Stimulated activated CD4-positive, alpha-beta T cell treated with anti-CD3 and anti-CD28 coated beads, Interleukin-4, amount 100 ng/mL, for 4 hours (primary cell): Measurements from ENCODE around the gene ALDOA.
"Not testable (repeated sequence)": the region's sequence is repeated elsewhere in the genome, so short reads cannot be mapped to it uniquely, and the experiment has no call there.

Experiments used
- DNase-seq, 2 experiments: peaks; one replicate each; pipeline ENCODE4 v3.0.0-alpha.2; 2020

The ALDOA gene

DNA sequence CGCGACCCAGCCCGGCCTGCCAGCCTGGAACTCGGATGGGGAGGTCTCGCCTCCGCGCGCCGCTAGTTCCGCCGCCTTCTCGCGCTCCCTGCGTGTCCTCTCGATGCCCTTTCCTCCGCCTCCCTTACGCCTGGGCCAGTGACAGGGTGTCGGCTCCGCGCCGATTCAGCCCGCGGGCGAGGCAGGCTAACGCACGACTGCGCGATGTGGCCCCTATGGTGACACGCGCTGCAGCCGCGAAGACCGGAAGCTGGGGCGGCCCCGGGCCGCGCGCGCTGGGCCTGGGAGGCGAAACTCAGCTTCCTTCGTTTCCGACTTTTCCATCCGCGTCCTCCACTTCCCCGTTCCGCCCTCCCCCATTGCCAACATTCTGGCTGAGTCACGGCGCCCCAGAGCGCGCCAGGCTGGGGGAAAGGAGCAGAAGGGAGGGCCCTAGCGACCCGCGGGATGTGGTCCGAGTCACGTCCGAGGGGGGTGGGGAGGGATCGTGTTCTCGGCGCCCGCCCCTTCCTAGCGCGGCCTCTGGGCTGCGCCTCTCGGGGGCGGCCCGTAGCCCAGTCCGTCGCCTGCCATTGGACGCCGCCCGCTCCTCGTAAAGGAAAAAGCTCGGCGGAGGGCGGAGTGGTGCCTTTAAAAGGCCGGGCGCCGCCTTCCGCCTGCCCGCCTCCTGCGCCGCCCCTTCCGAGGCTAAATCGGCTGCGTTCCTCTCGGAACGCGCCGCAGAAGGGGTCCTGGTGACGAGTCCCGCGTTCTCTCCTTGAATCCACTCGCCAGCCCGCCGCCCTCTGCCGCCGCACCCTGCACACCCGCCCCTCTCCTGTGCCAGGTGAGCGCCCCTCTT lies at the start of gene ALDOA:
Gene ALDOA, plus strand, starts transcription at position 659 of the 841 bp plus-strand sequence. CDS start 1,138 bp downstream, outside the sequence.
- peak; percentile 93 to 96 for DNase-seq

- DNase-seq, result no peak
Measured at GRCh38 chr16:30016555-30017276, 48.8 kb upstream of the ALDOA start.

DNA sequence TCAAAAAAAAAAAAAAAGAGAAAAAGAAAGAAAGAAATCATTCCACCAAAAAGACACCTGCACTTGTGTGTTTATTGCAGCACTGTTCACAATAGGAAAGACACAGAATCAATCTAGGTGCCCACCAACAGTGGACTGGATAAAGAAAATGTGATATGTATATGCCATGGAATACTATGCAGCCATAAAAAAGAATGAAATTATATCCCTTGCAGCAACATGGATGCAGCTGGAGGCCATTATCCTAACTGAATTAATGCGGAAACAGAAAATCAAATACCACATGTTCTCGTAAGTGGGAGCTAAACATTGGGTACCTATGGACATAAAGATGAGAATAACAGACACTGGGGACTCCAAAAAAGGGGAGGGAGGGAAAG lies 48.3 kb upstream of the ALDOA start:
- DNase-seq, result no peak

DNA sequence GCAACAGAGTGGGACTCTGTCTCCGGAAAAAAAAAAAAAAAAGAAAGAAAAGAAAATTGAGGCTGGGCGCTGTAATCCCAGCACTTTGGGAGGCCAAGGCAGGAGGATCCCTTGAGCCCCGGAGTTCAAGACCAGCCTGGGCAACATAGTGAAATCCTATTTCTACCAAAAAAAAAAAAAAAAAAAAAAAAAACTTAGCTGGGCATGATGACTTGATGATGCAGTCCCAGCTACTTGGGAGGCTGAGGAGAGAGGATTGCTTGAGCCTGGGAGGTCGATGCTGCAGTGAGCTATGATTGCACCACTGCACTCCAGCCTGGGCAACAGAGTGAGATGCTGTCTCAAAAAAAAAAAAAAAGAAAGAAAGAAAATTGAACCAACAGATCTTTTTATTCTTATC lies 47.6 kb upstream of the ALDOA start:
- not testable (repeated sequence) for DNase-seq

DNA sequence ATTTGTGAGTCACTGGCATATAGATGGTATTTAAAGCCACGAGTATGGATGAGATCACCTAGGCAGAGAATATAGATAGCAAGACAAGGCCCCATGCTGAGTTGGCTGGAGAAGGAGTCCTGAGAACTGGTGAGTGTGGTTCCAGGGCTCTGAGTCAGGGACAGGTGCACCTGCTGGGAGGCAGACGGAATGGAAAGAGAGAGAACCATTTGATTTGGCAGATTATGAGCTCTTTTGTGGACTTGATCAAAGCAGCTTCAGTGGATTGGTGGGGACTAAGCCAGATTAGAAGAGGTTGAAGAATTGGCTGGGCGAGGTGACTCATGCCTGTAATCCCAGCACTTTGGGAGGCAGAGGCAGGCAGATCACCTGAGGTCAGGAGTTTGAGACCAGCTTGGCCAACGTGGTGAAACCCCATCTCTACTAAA lies 46.8 kb upstream of the ALDOA start:
- no peak for DNase-seq

- no peak for DNase-seq
Measured at GRCh38 chr16:30022887-30023286, 42.7 kb upstream of the ALDOA start, which contains the start of gene C16orf92. Gene C16orf92 (plus strand): TSS chr16:30023198. CDS start chr16:30023341, 143 bp downstream.

DNA sequence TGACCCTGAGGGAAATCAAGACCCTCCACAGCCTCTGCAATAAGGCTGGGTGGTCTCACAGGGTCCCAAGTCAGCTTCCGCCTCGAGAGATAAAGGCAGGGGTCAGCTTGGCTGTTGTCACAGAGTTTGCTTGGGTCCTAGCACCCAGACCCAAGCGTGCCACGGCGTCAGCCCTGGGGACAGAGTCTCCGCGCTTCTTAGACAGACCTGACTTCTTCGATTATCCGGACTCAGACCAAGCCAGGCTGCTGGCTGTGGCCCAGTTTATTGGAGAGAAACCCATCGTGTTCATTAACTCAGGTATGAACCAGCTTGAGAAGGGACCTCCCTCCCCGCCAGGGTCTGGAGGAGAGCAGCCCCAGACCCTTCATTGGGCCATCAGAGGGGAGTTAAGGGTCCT lies 42.0 kb upstream of the ALDOA start:
- no peak for DNase-seq

GRCh38 chr16:30024451-30024850 lies 41.1 kb upstream of the ALDOA start:
- DNase-seq, result no peak

DNA sequence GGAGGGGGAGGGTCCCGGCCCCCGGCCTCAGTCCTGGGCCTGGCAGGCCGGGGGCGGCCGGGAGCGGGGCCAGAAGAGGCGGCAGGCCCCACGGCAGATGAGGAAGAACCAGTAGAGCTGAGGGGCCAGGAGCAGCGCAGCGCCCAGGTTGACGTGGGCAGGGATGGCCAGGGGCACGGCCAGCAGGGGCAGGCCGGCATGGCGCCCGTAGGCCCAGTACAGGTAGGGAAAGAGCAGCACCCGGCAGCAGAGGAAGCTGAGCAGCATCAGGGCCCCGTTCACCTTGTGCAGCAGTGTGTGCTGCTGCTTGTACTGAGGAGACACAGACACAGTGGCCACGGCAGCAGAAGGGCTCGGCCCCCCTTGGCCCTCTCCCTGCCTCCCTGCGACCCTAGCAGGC lies 40.4 kb upstream of the ALDOA start:
- DNase-seq, result no peak

GRCh38 chr16:30025574-30025973 lies 40.0 kb upstream of the ALDOA start:
- DNase-seq, result no peak

DNA sequence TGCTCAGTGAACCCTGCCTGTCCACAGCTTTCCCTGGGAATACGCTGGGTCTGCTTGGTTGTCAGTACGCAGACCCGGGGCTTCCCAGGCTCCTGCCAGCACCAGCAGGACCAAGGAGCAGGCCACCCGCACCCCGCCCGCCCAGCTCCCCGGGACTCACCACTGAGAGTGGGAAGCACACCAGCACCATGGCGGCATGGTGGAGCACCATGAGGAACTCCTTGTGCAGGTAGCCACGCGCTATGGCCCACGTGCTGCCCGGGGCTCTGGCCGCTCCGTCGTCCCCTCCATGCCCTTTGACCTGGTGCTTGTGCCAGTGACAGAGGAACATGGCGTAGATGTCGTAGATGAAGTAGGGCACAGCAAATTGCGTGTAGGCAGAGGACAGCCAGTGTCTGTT lies 39.1 kb upstream of the ALDOA start:
- DNase-seq, result no peak

DNA sequence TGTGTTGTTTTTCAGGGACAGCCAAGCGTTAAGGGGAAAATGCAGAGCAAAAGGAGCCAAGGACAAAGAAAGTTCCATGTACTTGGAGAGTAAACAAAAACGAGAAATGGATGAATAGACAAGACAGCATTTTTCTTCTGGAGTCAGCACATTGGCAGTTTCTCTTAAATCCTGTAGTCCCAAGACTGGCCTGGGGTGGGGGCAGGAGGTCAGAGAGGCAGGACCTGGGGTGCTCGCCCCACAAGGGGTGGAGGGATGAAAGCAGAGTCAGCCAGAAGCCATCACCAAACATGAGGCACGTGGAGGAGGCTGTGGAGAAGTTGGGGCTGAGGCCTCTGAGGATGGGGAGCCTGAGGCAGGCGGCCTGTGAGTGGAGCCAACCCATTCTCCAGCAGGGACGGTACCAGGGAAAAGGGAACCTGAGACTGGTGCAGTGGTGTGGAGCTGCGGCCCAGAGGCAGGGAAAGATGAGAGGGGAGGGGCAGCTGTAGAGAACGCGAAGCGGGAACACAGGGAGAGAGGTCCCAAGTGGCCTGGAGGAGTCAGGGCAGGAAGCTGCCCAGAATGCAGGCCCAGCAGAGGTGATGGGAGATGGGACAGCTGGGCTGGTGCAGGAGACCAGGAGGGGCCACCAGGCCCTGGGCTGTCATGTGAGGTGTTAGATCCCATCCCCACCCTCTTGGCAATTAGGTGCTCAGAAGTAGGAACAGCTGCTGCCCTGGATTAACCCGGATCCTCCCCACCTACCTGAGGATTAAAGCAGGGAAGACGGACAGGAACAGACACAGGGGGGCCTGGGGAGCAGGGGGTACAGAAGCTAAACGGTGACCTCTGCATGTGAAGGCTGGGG lies 37.7 kb upstream of the ALDOA start:
- no peak for DNase-seq

- no peak for DNase-seq
Measured at GRCh38 chr16:30028438-30029076, 37.0 kb upstream of the ALDOA start.

DNA sequence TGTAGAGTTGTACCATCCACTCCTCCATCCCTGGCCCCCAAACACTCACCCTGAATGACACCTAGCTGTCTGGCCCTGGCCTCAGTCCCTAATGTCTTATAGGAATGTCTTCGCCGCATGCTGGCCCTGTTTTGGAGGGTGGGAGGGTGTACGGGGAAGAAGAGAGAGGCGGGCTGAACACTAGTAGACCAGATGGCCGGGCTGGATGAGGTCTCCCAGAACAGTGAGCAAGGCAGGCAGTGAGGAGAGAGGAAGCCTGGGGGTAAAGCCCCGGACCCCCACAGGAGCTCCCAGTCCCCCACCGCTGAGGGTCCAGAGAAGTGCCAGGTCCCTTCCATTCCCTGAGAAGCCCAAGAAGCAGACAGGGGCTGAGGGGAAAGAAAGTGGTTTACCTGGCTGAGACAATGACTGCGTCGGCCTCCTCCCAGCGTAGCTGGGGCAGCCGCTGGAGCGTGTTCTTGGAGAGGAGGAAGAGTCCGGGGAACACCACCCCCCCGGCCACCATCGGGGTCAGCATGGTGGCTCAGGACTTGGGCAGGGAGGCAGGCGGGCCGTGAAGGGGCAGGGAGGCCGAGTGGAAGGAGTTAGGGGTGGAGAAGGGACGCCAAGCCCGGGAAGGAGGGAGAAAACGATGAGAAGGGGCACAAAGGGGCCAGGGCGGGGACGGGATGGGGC lies 35.4 kb upstream of the ALDOA start:
- DNase-seq, result no peak

GRCh38 chr16:30030841-30031413 lies 34.6 kb upstream of the ALDOA start, which contains the start of gene TLCD3B:
Gene TLCD3B (minus strand): TSS chr16:30031271. CDS start chr16:30030527, 744 bp downstream.
- DNase-seq, result no peak

DNA sequence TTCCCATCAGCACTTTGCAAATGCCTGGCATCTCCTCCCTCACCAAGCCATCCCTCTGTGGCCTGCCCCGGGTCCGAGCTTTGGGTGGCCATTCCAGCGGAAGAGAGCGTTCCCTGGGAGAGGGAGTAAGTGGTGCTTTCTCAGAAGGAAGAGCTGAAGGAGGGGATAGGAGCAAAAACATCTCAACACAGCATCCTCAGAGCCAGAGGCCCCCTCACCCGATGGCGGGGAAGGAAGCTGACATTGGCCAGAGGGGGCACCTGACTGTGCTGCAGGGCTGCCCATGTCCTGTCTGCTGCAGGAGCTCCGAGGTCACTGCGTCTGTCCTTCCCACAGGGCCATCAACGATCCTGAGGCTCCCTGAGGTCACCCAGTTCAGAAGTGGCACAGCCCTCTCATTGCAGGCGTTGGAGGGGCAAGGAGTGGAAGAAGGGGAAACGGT lies 34.1 kb upstream of the ALDOA start:
- no peak for DNase-seq

DNA sequence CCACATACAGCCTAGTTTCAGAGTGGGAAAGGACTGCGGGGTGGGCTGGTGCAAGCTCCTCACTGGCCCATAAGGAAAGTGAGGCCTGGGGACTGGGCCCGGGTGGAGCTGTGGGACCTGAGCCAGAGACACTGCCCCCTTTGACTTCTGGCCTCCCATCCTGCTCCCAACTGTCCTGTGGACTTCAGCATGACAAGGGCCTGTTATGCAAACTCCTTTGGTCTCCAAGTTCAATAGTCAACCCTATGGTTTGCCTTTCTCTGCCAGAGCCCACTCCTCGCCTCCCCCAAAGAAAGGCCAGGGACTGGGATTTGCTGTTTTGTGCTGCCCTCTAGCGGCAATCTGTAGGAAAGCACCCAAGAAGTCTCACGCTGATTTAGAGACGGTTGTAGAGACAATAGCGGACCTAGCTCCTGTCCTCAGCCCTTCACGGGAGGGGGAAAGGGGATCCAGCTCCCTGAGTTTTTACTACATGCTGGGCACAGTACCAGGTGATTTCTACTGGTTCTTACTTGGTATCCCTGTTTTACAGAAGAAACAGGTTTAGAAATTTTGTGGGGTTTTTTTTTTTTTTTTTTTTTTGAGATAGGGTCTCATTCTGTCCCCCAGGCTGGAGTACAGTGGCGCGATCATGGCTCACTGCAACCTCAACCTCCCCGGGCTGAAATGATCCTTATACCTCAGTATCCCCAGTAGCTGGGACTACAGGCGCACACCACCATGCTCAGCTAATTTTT lies 33.3 kb upstream of the ALDOA start:
- DNase-seq, result peak; percentile 44 to 46

GRCh38 chr16:30033270-30033669 lies 32.3 kb upstream of the ALDOA start:
- no peak for DNase-seq

GRCh38 chr16:30040221-30040620 lies 25.3 kb upstream of the ALDOA start:
- DNase-seq, result no peak

DNA sequence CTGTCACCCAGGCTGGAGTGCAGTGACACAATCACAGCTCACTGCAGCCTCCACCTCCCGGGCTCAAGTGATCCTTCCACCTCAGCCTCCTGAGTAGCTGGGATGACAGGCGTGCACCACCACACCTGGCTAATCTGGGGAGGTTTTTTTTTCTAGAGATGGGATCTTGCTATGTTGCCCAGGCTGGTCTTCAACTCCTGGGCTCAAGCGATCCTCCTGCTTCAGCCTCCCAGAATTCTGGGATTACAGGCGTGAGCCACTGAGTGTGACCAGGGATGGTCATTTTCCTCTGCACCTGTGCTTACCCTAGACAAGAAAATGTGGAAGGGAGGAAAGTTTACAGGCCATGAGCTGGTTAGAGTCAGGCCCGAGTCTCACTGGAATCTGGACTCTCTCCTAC lies 24.9 kb upstream of the ALDOA start:
- DNase-seq, result not testable (repeated sequence)

DNA sequence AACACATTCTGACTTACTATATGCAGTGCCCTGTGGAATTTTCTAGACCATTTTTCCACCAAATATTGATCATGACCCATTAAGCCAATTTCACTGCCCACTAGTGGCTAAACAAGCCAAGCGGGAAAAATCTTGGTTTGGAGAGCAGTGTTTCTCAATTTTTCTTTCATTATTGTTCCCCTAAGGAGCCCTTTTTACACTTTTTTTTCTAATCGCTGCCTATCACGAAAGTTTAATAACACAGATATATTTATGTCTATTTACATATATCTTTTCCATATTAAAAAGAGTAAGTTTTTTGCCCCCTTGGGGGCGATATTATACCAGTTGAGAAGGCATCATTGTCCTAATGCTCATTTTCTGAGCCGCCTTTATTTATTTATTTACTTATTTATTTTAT lies 23.7 kb upstream of the ALDOA start:
- DNase-seq, result no peak
